Testis (tissue), 3 donors: Measurements from ENCODE around the gene NAA80. TPM values are rescaled to one million over a fixed set of nuclear protein-coding genes. Genes with fewer than 3 reads are reported as not detected.
"Not testable (repeated sequence)": the region's sequence is repeated elsewhere in the genome, so short reads cannot be mapped to it uniquely, and the experiment has no call there.

ENCODE experiments used
- DNase-seq: peaks from one replicate; pipeline ENCODE4 v3.0.0-alpha.2; 2019
- H3K27ac ChIP-seq, 2 donors: fragments of 200-600 bp; sonication (generic); one replicate each; pipeline ENCODE4 v1.5.1; 2019
- H3K27me3 ChIP-seq: fragments of 200-600 bp; sonication (generic); one replicate; pipeline ENCODE4 v1.5.1; 2019
- H3K36me3 ChIP-seq: fragments of 200-600 bp; sonication (generic); one replicate; pipeline ENCODE4 v1.5.1; 2017; ENCODE audit warnings: low read depth; ENCODE audit errors: missing control alignments
- H3K4me1 ChIP-seq: fragments of 200-600 bp; sonication (generic); one replicate; pipeline ENCODE4 v1.5.1; 2019
- H3K4me3 ChIP-seq, 2 donors: fragments of 200-600 bp; sonication (generic); one replicate each; pipeline ENCODE4 v1.5.1; 2017 to 2019
- H3K9me3 ChIP-seq: fragments of 200-600 bp; sonication (generic); one replicate; pipeline ENCODE4 v1.5.1; 2017
- POLR2A ChIP-seq: fragments of 450-650 bp; IDR thresholded peaks from one replicate; pipeline ENCODE4 v1.6.1; 2017; ENCODE audit warnings: antibody characterized with exemption, mild to moderate bottlenecking, moderate library complexity
- WGBS, 2 donors: methylation state at CpG; one replicate each; pipeline ENCODE4 v1.1.5; 2018; 5-methylcytosine and 5-hydroxymethylcytosine counted together
- intact Hi-C: fragments of 100-400 bp; cut with DNase I; formaldehyde crosslinking; loops from one replicate; pipeline ENCODE4 v1.15.1; 2023; ENCODE audit warnings: low total_unique reads
- polyA plus RNA-seq: library from polyadenylated mRNA; stranded (reverse); fragments of 350-450 nt; fragmentation: Illumina TruSeq; extraction: RNeasy Lipid Tissue Mini Kit (QIAGEN cat#74804); gene quantifications from one replicate; pipeline ENCODE4 v1.2.3, GENCODE V29; 2014; ENCODE audit warnings: low read depth, low replicate concordance; ENCODE audit not compliant: insufficient read depth
- total RNA-seq, 2 donors: library from RNA; depleted of rRNA; stranded (reverse); fragments of >200 nt; gene quantifications; one replicate each; pipeline ENCODE4 v1.2.3, GENCODE V29; 2016
- TF ChIP-seq, protein P1 (sequence below), 3 experiments: fragments of 450-650 bp in 2 of 3; fragments of 200-600 bp in 1 of 3; sonication (generic) in 1 of 3; IDR thresholded peaks; one replicate each; pipeline ENCODE4 v1.5.1; 2016 to 2019; ENCODE audit warnings: antibody characterized with exemption in 3 of 3, mild to moderate bottlenecking in 2 of 3, moderate library complexity in 1 of 3

The NAA80 gene
- total and polyA plus RNA-seq, 3 donors from 2014 or later, result 37.9 to 79.4 (median 72.4) TPM

DNA sequence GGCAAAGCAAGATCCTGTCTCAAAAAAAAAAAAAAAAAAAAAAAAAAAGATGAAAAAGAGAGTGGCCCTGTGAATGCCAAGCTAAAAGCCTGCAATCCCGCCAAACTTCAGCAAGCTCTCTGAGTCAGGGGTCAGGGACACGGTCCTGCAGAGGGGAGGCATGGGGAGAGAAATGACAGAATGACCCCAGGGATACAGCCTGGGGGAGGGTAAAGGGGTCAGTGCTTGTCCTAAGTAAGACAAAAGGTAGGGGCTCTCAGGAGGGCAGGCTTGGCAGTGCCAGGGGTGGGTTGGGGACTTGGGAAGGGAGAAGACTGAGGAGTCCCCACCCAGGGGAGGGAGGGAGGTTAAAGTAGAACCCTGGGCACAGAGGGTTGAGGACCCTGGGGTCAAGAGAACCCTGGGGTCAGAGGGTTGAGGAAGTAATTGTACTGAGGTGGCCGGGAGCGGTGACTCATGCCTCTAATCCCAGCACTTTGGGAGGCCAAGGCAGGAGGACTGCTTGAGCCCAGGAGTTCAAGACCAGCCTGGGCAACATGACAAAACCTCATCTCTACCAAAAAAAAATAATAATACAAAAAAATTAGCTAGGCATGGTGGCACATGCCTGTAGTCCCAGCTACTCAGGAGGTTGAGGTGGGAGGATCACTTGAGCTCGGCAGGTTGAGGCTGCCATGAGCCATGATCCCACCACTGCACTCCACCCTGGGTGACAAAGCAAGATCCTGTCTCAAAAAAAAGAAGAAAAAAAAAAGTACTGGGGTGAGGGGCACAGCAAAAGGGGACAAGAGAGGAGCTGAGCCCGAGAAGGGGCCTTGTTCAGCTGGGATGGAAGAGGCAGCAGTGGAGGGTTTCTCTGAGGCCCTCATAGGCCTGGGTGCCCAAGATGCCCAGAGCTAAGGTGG lies 35.5 kb downstream of the NAA80 start:
- H3K9me3 ChIP-seq, result no peaks in the 10 kb centered on the region
- H3K27me3 ChIP-seq, result no peaks in the 10 kb centered on the region
- peak overlapping the region; percentile 66 to 72 for H3K27ac ChIP-seq
- 59 to 71% methylated on average over 6 of the region's 6 CpGs for WGBS, 2 donors
- intact Hi-C loops, result no loop called here
- no peak overlapping the region for H3K4me3 ChIP-seq
- TF ChIP-seq POLR2A, result no peak
- TF ChIP-seq, protein P1, sequence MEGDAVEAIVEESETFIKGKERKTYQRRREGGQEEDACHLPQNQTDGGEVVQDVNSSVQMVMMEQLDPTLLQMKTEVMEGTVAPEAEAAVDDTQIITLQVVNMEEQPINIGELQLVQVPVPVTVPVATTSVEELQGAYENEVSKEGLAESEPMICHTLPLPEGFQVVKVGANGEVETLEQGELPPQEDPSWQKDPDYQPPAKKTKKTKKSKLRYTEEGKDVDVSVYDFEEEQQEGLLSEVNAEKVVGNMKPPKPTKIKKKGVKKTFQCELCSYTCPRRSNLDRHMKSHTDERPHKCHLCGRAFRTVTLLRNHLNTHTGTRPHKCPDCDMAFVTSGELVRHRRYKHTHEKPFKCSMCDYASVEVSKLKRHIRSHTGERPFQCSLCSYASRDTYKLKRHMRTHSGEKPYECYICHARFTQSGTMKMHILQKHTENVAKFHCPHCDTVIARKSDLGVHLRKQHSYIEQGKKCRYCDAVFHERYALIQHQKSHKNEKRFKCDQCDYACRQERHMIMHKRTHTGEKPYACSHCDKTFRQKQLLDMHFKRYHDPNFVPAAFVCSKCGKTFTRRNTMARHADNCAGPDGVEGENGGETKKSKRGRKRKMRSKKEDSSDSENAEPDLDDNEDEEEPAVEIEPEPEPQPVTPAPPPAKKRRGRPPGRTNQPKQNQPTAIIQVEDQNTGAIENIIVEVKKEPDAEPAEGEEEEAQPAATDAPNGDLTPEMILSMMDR (IDR thresholded peaks at IDR 0.05), result no peak
- H3K36me3 ChIP-seq, result no peaks in the 10 kb centered on the region
- DNase-seq, result no peak
- H3K4me1 ChIP-seq, result peaks cover 66% of the 10 kb centered on the region

DNA sequence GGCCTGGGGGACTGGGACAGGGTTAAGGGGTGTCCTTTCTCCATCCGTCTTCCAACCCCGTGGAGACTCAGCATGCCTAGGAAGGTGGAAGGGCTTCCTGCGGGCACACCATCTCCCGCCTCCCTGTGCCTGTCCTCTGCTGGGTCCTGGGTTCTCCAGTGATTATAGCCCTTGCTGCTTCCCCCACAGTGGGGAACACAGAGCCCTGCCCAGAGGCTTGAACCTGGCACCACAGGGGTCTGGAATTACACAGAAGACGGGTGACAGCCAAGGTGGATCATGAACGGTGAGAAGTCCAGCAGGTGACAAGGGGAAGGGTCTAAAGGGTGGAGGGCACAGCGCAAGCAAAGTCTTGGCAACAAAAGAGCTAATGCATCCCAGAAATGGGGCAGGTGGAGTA lies 36.4 kb downstream of the NAA80 start:
- H3K4me1 ChIP-seq, result peaks cover 60% of the 10 kb centered on the region
- no peaks in the 10 kb centered on the region for H3K27me3 ChIP-seq
- intact Hi-C loops, result no loop called here
- WGBS, 2 donors, result 82 to 85% methylated on average over 7 of the region's 7 CpGs
- H3K9me3 ChIP-seq, result no peaks in the 10 kb centered on the region
- DNase-seq, result no peak
- H3K36me3 ChIP-seq, result no peaks in the 10 kb centered on the region
- H3K4me3 ChIP-seq, result no peak overlapping the region
- no peak for TF ChIP-seq POLR2A
- TF ChIP-seq, protein P1 (IDR thresholded peaks at IDR 0.05), result no peak
- H3K27ac ChIP-seq, result no peak overlapping the region

DNA sequence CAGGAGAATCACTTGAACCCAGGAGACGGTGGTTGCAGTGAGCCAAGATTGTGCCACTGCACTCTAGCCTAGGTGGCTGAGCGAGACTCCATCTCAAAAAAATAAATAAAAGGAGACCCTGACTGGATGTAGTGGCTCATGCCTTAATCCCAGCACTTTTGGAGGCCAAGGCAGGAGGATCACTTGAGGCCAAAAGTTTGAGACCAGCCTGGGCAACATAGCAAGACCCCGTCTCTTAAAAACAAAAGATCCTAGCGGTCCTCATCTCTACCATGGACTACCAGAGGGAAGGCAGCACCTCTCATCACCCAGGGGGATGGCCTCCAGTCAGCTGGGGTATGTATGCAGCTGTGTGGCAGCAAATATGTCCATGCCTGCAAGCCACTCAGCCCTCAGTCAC lies 37.0 kb downstream of the NAA80 start:
- 95 to 99% methylated on average over 4 of the region's 4 CpGs for WGBS, 2 donors
- H3K27me3 ChIP-seq, DNase-seq, H3K36me3 ChIP-seq, intact Hi-C loops, H3K9me3 ChIP-seq, H3K4me3 ChIP-seq: not testable (repeated sequence)
- Histone ChIP-seq H3K27ac (peak overlapping the region in 1 of 2 donors; percentile 99), H3K4me1 (peaks cover 55% of the 10 kb centered on the region)

DNA sequence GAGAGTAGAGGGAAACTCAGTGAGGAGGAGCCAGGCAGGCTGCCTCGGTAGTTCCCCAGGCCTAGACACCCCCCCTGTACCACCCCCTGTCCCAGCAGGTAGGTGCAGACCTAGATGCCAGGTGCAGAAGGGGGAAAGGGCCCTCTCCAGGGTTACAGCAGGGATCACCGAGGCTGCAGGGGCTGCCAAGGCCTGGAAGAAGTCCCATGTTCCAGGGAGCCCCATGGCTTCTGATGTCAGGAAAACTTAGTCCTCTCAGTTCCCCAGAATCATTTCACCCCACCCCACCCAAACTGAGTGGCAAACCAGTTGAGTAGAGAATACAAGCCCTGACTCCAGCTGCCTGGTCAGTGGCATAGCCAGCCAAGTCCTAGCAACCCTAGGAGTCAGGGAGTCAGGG lies 37.7 kb downstream of the NAA80 start:
- Histone ChIP-seq H3K9me3 (no peaks in the 10 kb centered on the region), H3K36me3 (no peaks in the 10 kb centered on the region), H3K4me3 (no peak overlapping the region), H3K27ac (peak overlapping the region; percentile 99), H3K27me3 (no peaks in the 10 kb centered on the region), H3K4me1 (peaks cover 48% of the 10 kb centered on the region)
- WGBS, 2 donors, result 27 to 57% methylated on average over 1 to 2 of the region's 2 CpGs
- TF ChIP-seq POLR2A, result no peak
- TF ChIP-seq, protein P1 (IDR thresholded peaks at IDR 0.05), result no peak
- no peak for DNase-seq
- intact Hi-C loops, result no loop called here

DNA sequence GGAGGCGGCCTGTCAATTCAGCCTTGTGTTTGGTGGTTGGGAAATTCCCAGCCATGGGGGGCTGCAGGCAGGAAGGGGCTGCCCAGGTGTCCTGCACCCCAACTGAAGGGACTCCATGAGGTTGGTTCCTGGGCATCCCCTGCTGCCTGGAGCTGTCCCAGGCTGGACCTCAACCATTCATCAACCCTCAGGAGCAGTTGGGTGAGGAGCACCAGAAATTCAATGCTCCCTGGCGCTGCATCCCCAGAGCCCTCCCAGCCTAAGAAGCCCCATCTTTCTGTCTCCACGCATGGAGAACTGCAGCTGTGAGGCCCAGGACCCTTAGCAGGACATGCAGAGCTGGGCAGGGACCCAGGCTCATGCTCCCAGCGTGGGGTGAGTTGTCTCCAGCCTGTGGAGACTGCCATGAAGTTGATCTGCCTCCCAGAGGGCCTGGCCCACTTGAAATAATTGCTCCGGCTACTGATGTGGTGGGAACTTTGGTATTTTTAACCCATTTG lies 38.2 kb downstream of the NAA80 start:
- H3K9me3 ChIP-seq, result no peaks in the 10 kb centered on the region
- peaks cover 42% of the 10 kb centered on the region for H3K4me1 ChIP-seq
- no peaks in the 10 kb centered on the region for H3K27me3 ChIP-seq
- WGBS, 2 donors, result 49% methylated on average over 4 of the region's 5 CpGs; no CpG with 5 or more reads in 1 of the 2 donors
- TF ChIP-seq POLR2A, result no peak
- TF ChIP-seq, protein P1 (IDR thresholded peaks at IDR 0.05), result no peak
- H3K27ac ChIP-seq, result peak overlapping the region; percentile 99
- H3K36me3 ChIP-seq, result no peaks in the 10 kb centered on the region
- no peak for DNase-seq
- intact Hi-C loops, result no loop called here
- peak overlapping the region; percentile 75 to 78 for H3K4me3 ChIP-seq
